HepG2 (cell line): Measurements from ENCODE around the gene TLK1. TPM values are rescaled to one million over a fixed set of nuclear protein-coding genes. Genes with fewer than 3 reads are reported as not detected.

Experiments used
- CCAR2 ChIP-seq: fragments of 200-400 bp; formaldehyde crosslinking; optimal IDR thresholded peaks from 2 replicates; pipeline ENCODE3; 2018; ENCODE audit warnings: low read depth, mild to moderate bottlenecking, low read length, moderate library complexity
- HNRNPUL1 ChIP-seq: fragments of 200-400 bp; formaldehyde crosslinking; IDR thresholded peaks from 2 replicates; pipeline ENCODE4 v1.6.1; 2017; ENCODE audit warnings: low read depth, mild to moderate bottlenecking, low read length, moderate library complexity
- KAT7 ChIP-seq: IDR thresholded peaks from 2 replicates; pipeline ENCODE4 v1.6.1; 2018; ENCODE audit warnings: borderline replicate concordance, missing compliant biosample characterization
- MED1 ChIP-seq: sonication (generic); formaldehyde crosslinking; IDR thresholded peaks from 2 replicates; pipeline ENCODE4 v1.4.0; 2020; ENCODE audit warnings: missing genetic modification reagents
- NONO ChIP-seq, 2 experiments: fragments of 450-650 bp in 1 of 2; sonication (generic) in 1 of 2; formaldehyde crosslinking in 1 of 2; IDR thresholded peaks in 1 of 2; conservative IDR thresholded peaks in 1 of 2; 2 replicates each; pipeline versions ENCODE4 v1.6.1 to v1.8.0; 2017 to 2022; ENCODE audit warnings: mild to moderate bottlenecking in 1 of 2, missing genetic modification reagents in 1 of 2, moderate library complexity in 1 of 2
- POLR2A ChIP-seq, 2 experiments: IDR thresholded peaks; 2 replicates each; pipeline ENCODE4 v1.6.1; 2011; ENCODE audit warnings: low read depth in 2 of 2, low read length in 2 of 2, mild to moderate bottlenecking in 1 of 2, moderate library complexity in 1 of 2; ENCODE audit not compliant: insufficient read depth in 1 of 2
- SOX5 ChIP-seq: IDR thresholded peaks from 2 replicates; pipeline ENCODE4 v1.6.1; 2016; ENCODE audit warnings: borderline replicate concordance
- SRF ChIP-seq: IDR thresholded peaks from 2 replicates; pipeline ENCODE4 v1.6.1; 2011; ENCODE audit warnings: mild to moderate bottlenecking, low read depth, low read length, moderate library complexity
- TAF1 ChIP-seq: sonication (generic); formaldehyde crosslinking; IDR thresholded peaks from 2 replicates; pipeline ENCODE4 v1.4.0; 2020; ENCODE audit warnings: missing genetic modification reagents
- THAP7 ChIP-seq: sonication (generic); formaldehyde crosslinking; IDR thresholded peaks from 2 replicates; pipeline ENCODE4 v1.8.1; 2023; ENCODE audit warnings: mild to moderate bottlenecking, missing genetic modification reagents
- XRCC5 ChIP-seq: fragments of 200-400 bp; formaldehyde crosslinking; optimal IDR thresholded peaks from 2 replicates; pipeline ENCODE3; 2017; ENCODE audit warnings: mild to moderate bottlenecking, low read length
- ZFP36 ChIP-seq: fragments of 150-350 bp; IDR thresholded peaks from 2 replicates; pipeline ENCODE4 v1.6.1; 2018; ENCODE audit warnings: borderline replicate concordance, low read length, low read depth; ENCODE audit not compliant: partially characterized antibody
- ZFY ChIP-seq: sonication (generic); formaldehyde crosslinking; IDR thresholded peaks from 2 replicates; pipeline ENCODE4 v1.4.0; 2020; ENCODE audit warnings: missing genetic modification reagents
- ZNF512B ChIP-seq: sonication (generic); formaldehyde crosslinking; IDR thresholded peaks from 2 replicates; pipeline ENCODE4 v1.5.1; 2020; ENCODE audit warnings: missing genetic modification reagents, mild to moderate bottlenecking, borderline replicate concordance
- ZNF557 ChIP-seq: sonication (generic); formaldehyde crosslinking; IDR thresholded peaks from 2 replicates; pipeline ENCODE4 v1.4.0; 2020; ENCODE audit warnings: missing genetic modification reagents
- ZSCAN25 ChIP-seq: sonication (generic); formaldehyde crosslinking; IDR thresholded peaks from 2 replicates; pipeline ENCODE4 v1.8.0; 2022; ENCODE audit warnings: mild to moderate bottlenecking, missing genetic modification reagents
- ZSCAN30 ChIP-seq: sonication (generic); formaldehyde crosslinking; IDR thresholded peaks from 2 replicates; pipeline ENCODE4 v1.5.0; 2020; ENCODE audit warnings: mild to moderate bottlenecking, missing genetic modification reagents
- polyA plus RNA-seq, 8 experiments: library from polyadenylated mRNA; depleted of rRNA in 3 of 8; stranded (reverse) in 7 of 8; unstranded in 1 of 8; fragments of >200 nt; fragmentation: Illumina TruSeq in 4 of 8; extraction: Trizol in 4 of 8; gene quantifications; 2 replicates each; pipeline versions ENCODE4 v1.2.1 to v1.2.3, GENCODE V29; 2011 to 2016; ENCODE audit warnings: low read depth in 4 of 8, missing spikeins in 1 of 8, mixed read lengths in 1 of 8; ENCODE audit not compliant: insufficient read depth in 1 of 8
- total RNA-seq, 5 experiments: library from RNA; depleted of rRNA; stranded (reverse); fragments of >200 nt; fragmentation: Illumina TruSeq; extraction: Trizol; gene quantifications; 2 replicates each; pipeline ENCODE4 v1.2.3, GENCODE V29; 2016; ENCODE audit warnings: low read depth in 1 of 5
- TF ChIP-seq, protein P1 (sequence below): sonication (generic); formaldehyde crosslinking; IDR thresholded peaks from 2 replicates; pipeline ENCODE4 v1.4.0; 2020; ENCODE audit warnings: missing genetic modification reagents
- TF ChIP-seq, protein P2 (sequence below): sonication (generic); formaldehyde crosslinking; conservative IDR thresholded peaks from 2 replicates; pipeline ENCODE4 v1.8.0; 2022; ENCODE audit warnings: mild to moderate bottlenecking, moderate library complexity, missing genetic modification reagents
- TF ChIP-seq, protein P3 (sequence below): sonication (generic); formaldehyde crosslinking; IDR thresholded peaks from 2 replicates; pipeline ENCODE4 v1.4.0; 2020; ENCODE audit warnings: mild to moderate bottlenecking, missing genetic modification reagents

The TLK1 gene
- total and polyA plus RNA-seq, 2 of the 13 experiments (the other 11 are each of a cell fraction or from before 2014, with no cell fraction given) = 16.8 to 28.7 TPM

GRCh38 chr2:171160119-171160955 is at the start of gene TLK1 (continued):
- TF ChIP-seq ZNF512B (CRISPR knock-in tag) (0 out of 2 replicates have a peak, but pooled peaks have one; percentile 2), KAT7 (peak; percentile 26; the same call in 1 of the 2 replicates), CCAR2 (no peak), THAP7 (CRISPR knock-in tag) (no peak), POLR2A (IDR thresholded peaks at IDR 0.05; ENCODE audit: insufficient read depth in 1 of 2, low read depth in 2 of 2, low read length in 2 of 2) (peak; percentile 49 to 72; a peak in 3 of 4 replicates), SOX5 (CRISPR knock-in tag) (no peak), HNRNPUL1 (0 out of 2 replicates have a peak, but pooled peaks have one; percentile 2), TAF1 (CRISPR knock-in tag) (peak; percentile 48), ZNF557 (CRISPR knock-in tag) (no peak), MED1 (CRISPR knock-in tag) (peak; percentile 20; the same call in 1 of the 2 replicates), ZSCAN30 (CRISPR knock-in tag) (0 out of 2 replicates have a peak, but pooled peaks have one; percentile 22), ZSCAN25 (CRISPR knock-in tag) (peak; percentile 92), ZFP36 (no peak), NONO (IDR thresholded peaks at IDR 0.05) (no peak), NONO (CRISPR knock-in tag; conservative IDR thresholded peaks at IDR 0.05) (peak; percentile 21; the same call in 1 of the 2 replicates), XRCC5 (peak; percentile 30), ZFY (CRISPR knock-in tag) (peak; percentile 68), SRF (no peak)
- TF ChIP-seq, protein P1, sequence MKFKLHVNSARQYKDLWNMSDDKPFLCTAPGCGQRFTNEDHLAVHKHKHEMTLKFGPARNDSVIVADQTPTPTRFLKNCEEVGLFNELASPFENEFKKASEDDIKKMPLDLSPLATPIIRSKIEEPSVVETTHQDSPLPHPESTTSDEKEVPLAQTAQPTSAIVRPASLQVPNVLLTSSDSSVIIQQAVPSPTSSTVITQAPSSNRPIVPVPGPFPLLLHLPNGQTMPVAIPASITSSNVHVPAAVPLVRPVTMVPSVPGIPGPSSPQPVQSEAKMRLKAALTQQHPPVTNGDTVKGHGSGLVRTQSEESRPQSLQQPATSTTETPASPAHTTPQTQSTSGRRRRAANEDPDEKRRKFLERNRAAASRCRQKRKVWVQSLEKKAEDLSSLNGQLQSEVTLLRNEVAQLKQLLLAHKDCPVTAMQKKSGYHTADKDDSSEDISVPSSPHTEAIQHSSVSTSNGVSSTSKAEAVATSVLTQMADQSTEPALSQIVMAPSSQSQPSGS = no peak; the same call in 1 of the 2 replicates
- TF ChIP-seq, protein P2, sequence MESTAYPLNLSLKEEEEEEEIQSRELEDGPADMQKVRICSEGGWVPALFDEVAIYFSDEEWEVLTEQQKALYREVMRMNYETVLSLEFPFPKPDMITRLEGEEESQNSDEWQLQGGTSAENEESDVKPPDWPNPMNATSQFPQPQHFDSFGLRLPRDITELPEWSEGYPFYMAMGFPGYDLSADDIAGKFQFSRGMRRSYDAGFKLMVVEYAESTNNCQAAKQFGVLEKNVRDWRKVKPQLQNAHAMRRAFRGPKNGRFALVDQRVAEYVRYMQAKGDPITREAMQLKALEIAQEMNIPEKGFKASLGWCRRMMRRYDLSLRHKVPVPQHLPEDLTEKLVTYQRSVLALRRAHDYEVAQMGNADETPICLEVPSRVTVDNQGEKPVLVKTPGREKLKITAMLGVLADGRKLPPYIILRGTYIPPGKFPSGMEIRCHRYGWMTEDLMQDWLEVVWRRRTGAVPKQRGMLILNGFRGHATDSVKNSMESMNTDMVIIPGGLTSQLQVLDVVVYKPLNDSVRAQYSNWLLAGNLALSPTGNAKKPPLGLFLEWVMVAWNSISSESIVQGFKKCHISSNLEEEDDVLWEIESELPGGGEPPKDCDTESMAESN (CRISPR knock-in tag) = peak; percentile 28; the same call in 1 of the 2 replicates
- TF ChIP-seq, protein P3, sequence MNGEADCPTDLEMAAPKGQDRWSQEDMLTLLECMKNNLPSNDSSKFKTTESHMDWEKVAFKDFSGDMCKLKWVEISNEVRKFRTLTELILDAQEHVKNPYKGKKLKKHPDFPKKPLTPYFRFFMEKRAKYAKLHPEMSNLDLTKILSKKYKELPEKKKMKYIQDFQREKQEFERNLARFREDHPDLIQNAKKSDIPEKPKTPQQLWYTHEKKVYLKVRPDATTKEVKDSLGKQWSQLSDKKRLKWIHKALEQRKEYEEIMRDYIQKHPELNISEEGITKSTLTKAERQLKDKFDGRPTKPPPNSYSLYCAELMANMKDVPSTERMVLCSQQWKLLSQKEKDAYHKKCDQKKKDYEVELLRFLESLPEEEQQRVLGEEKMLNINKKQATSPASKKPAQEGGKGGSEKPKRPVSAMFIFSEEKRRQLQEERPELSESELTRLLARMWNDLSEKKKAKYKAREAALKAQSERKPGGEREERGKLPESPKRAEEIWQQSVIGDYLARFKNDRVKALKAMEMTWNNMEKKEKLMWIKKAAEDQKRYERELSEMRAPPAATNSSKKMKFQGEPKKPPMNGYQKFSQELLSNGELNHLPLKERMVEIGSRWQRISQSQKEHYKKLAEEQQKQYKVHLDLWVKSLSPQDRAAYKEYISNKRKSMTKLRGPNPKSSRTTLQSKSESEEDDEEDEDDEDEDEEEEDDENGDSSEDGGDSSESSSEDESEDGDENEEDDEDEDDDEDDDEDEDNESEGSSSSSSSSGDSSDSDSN (CRISPR knock-in tag) = peak; percentile 73
